KOPT-K1 (cell line): ENCODE data around the gene FGR.

Experiments
- H3K27ac ChIP-seq: fragments of 200-600 bp; sonication (generic); 2 replicates; pipeline ENCODE4 v1.5.1; 2016; ENCODE audit warnings: antibody characterized with exemption, mild to moderate bottlenecking, low read depth, low read length; ENCODE audit not compliant: poor library complexity, severe bottlenecking
- H3K36me3 ChIP-seq: fragments of 200-600 bp; sonication (generic); 2 replicates; pipeline ENCODE4 v1.5.1; 2017; ENCODE audit warnings: antibody characterized with exemption, mild to moderate bottlenecking, low read length, moderate library complexity; ENCODE audit not compliant: insufficient read depth
- H3K9me3 ChIP-seq: fragments of 200-600 bp; sonication (generic); 2 replicates; pipeline ENCODE4 v1.5.1; 2017; ENCODE audit warnings: antibody characterized with exemption, low read length, mild to moderate bottlenecking; ENCODE audit not compliant: insufficient read depth, poor library complexity, severe bottlenecking

The FGR gene

DNA sequence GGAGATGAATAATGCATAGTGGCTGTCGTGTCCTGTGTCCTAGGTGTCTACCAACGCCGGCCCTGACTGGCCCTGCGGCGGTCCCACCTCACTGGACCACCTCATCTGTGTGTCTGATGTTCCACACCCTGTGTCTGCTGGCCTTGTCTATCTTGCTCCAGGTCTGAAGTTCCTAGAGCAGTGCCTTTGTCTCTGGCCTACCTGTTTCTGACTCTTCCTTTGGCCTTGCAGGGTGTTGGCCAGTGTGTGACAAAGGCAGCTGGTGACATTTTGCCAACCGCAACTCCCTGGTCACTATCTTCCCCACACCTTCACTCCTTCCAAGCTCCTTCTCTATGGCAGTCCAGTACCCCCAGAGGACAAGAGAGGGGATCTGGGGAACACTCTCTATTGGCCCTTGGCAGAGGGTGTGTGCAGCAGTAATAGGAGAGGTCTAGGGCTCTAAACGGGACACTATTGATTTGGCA lies 29.7 kb downstream of the FGR start:
- Histone ChIP-seq H3K27ac (no peak overlapping the region), H3K9me3 (no peaks in the 10 kb centered on the region), H3K36me3 (no peaks in the 10 kb centered on the region)

DNA sequence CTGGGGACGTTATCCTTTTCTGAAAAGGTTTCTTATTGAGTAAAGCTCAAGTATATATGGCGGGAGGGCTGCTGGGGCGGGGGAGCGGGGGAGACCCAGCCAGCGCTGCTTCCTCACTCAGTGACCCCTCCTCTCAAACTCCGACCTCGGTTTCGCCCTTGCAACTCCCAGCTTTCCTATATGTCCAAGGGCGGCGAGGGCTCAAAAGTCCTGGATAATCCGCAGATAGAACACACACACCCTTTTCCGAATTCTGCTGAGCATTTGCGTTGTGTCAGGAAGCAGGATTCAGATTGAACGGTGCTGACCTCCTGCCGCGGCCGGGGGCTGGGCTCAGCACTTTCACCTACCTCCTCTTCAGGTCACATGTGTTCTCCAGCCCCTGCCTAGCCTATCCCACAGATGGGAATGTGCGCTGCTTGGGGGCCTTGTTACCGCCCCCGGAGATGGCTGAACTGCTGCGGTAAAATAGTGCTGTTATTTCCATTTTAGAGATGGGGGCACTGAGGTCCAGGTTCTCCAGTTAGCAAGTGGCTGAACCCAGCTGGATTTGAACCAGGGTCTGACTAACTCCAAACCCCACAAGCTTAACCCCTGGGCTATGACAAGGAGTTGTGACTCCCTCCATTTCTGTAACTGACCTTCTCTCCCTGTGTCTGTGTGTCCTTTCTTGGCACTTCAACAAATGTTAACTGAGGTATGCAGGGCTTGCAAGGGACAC lies 30.2 kb downstream of the FGR start:
- no peaks in the 10 kb centered on the region for H3K9me3 ChIP-seq
- H3K36me3 ChIP-seq, result no peaks in the 10 kb centered on the region
- no peak overlapping the region for H3K27ac ChIP-seq

DNA sequence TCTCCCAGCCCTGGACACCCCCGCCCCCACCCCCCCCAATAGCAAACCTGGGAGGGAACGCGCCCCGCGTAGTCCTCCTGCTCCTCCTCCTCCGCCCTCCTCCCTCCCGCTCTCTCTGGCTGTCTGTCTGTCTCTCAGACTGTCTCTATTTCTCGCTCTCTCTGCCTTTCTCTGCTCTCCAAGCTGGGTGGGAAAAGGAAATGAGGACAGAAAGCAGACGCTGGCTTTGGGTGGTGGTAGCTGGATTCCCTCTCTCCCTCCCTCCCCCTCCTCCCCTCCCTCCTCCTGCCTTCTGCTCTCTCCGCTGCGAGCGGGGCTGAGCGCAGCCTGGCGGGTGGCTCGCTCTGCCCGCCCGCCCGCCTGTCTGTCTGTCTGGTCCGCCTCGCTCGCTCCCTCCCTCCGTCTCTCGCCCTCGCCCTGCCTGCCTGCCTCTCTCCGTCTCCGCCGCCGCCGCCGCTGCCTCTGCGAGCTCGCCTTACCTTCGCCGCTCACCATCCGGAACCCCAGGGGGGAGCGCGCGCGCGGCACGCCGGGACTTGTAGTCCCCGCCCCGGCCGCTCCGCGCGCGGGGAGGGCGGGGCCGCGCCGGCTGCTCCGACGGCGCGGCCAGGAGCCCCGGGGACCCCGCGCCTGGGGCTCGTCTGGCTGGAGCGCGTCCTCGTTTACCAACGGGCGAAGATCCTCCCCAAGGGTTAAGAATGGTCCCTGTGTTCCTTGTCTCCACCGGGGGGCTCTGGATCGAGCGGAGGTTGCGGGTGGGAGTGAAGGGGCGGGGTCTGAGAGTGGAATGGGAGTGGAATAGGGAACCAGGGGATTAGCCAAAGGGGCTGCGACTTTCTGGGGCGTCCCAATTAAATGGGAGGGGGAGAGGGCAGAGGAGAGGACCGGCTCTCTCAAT lies 31.1 kb downstream of the FGR start, which contains the start of gene AHDC1:
TSS of gene AHDC1 (minus strand) at position 464 of the 898 bp plus-strand sequence. CDS start 52,029 bp downstream, outside the sequence.
- H3K36me3 ChIP-seq, result no peaks in the 10 kb centered on the region
- no peaks in the 10 kb centered on the region for H3K9me3 ChIP-seq
- H3K27ac ChIP-seq, result peak within 1 kb of the TSS; percentile 70

DNA sequence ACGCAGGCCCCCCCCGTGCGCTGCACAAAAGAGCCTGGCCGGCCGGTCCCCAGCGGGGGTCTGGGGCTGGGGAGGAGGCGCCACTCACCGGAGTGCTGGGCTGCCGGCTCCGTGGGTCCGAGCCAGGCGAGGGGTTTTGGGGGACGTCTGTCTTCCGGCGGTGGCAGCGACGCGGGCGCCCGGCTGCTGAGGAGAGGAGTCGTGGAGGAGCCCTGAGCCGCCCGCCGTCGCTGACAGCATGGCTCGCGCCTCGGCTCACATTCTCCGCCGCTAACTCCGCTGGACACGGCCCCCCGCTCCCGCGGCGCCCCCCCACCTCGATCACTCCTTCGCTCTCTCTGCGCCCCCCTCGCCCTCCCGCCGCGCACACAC lies 31.7 kb downstream of the FGR start:
- Histone ChIP-seq H3K36me3 (no peaks in the 10 kb centered on the region), H3K9me3 (no peaks in the 10 kb centered on the region), H3K27ac (peak overlapping the region; percentile 70)

DNA sequence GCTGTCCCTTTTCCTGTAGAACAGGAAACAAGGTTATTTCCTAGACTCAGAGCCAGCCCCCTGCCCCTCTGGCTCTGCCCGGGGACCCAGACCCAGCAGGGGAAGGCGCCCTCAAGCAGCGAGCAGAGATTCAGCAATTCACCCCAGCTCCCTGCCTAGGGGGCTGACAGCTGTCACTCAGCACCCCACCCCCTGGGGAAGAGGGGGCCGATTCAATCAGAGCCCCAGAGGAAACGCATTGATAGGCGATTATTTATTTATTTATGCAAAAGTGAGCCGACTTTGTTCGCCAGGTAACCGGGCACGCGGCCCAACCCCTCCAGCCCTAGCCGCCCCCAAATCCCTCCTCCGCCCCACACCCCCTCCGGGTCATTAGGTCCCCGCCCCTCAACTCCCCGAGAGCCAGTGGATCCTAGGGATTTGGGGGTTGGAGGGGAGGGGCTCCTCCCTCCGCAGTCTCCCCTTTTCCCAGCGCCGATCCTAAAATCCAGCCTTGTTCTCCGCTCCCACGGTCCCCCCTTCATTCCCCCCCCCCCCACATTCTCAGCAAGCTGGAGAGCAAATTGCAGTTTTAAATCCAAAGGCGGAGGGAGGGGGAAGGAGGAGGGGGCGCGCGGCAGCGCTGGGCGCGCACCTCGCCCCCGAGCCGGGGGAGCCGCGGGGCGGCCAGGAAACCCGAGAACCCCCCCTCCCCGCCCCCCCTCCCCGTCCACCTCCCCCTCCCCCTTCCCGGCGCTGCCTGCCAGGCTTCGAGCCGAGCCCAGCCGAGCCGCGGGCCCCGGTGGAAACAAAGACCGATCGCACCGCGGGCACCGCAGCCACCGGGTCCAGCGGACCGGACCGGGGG lies 32.3 kb downstream of the FGR start:
- peak overlapping the region; percentile 70 for H3K27ac ChIP-seq
- no peaks in the 10 kb centered on the region for H3K9me3 ChIP-seq
- H3K36me3 ChIP-seq, result no peaks in the 10 kb centered on the region

DNA sequence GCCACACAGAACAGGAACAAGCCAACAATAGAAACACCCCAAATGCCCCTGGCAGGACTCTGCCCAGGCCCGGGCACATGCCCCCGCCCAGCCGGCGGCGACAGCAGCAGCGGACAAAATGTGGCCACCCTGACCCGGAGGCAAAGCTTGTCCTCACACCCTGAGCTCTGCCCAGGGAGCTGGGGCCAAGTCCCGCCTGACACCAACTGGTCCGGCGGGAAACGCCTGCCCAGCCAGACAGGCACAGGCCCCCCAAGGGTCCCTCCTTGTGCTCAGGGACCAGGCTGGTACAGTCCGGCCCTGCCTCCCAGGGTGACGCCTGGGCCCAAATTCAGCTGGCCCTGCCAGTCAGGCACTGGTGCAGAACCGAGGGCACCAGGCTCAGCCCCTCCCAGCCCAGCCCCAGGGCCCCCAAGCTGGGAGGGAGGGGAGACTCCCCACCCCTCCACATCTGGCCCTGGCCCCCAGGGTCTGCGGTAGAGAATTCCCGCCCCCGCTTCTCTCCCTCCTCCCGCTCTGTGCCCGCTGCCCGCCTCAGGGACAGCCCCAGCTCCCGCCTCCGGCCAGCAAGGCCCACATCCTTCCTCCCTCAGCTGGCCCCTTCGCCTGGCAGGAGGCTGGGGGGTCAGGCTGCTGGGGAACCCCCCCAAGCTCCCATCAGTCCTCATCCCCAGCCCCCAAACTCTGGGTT lies 33.1 kb downstream of the FGR start:
- Histone ChIP-seq H3K9me3 (no peaks in the 10 kb centered on the region), H3K36me3 (no peaks in the 10 kb centered on the region), H3K27ac (peak overlapping the region; percentile 70)

DNA sequence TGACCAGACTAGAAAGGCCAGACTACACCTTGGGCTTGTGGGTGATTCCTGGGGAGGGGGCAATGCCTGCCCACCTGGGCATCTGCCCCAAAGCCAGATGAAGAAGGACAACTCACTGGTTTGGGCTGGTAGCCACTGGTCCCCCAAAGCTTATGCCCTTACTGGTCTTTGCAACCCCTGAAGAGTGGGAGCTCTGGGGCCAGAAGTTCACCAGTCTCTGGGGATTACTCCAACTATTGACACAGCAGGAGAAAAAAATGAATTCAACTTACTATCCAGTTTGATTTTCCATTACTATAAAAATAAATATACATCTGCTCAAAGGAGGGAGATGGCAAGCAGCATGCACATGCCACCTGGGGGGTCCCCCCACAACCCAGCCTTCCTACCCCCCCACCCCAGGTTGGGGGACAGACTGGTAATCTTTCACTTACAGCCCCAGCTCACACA lies 33.6 kb downstream of the FGR start:
- H3K36me3 ChIP-seq, result no peaks in the 10 kb centered on the region
- H3K9me3 ChIP-seq, result no peaks in the 10 kb centered on the region
- H3K27ac ChIP-seq, result peak overlapping the region; percentile 71

DNA sequence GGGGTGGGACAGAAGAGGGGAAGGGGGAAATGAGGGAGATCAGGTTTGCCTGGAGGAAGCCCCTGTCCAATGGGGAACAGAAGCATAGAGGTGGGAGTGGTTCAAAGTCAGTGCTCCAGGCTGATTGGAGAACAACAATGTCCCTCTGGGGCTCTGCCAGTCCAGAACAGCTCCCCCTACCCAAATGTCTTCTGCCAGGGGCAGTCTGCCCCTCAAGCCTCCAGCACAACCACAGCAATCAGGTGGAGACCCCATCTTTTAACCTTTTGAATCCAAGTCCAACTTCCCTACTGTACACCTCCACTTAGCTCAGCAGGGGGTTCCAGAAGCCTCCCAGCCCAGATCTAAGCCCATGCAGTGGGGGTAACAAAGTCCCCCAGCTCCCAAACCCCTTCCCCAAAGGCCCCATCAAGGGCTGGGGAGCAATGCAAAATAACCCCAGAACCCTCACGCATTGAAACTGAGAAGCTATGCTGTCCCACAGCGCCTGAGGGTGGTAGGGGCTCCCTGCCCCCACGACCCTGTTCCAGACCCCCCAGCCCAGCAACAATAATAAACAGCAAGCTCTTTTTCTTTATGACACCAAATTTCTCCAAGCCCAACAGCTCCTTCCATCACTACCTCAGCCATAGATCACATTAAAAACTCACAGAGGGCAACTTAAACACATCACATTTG lies 34.3 kb downstream of the FGR start:
- H3K36me3 ChIP-seq, result no peaks in the 10 kb centered on the region
- no peaks in the 10 kb centered on the region for H3K9me3 ChIP-seq
- peak overlapping the region; percentile 71 for H3K27ac ChIP-seq

DNA sequence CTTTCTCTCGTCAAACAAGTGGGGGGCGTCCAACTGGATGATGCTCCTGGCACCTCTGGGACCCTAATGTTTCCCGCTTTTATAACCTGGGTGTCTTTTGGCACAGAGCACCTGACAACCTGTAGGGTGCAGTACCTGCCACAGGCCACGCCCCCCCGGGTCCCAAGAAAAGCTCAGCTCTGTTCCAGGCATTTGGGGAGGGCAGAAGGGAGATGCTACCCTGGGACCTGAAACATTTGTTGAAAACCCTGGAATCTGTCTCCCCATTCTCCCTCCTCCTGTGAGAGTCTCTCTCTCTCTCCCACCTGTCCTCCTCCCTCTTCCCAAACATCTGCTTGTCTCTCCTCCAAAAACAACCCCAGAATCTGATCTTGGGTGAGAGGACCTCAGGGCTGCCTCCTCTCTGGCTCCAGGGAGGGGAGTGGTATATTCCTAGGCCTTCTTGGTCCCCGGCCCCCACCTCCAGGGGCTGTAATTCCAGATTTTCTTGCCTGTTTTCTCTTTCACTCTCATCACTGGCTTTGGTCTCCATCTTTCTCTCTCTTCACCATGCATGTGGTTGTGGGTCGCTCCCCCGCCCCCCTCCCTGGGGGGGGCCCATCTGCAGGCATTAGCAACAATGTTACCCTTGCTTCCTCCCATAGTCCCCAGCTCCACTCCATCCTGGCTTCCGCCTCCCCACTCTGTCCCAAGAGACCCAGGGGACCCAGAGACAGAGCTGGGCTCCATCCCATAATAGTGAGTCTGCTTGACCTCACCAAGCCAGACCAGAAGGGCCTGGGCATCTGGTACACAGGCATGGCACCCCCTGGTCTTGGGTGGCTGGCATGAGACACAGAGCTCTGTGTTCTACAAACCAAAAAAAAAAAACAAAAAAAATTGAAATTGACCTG lies 35.1 kb downstream of the FGR start:
- H3K9me3 ChIP-seq, result no peaks in the 10 kb centered on the region
- no peaks in the 10 kb centered on the region for H3K36me3 ChIP-seq
- H3K27ac ChIP-seq, result peak overlapping the region; percentile 71

DNA sequence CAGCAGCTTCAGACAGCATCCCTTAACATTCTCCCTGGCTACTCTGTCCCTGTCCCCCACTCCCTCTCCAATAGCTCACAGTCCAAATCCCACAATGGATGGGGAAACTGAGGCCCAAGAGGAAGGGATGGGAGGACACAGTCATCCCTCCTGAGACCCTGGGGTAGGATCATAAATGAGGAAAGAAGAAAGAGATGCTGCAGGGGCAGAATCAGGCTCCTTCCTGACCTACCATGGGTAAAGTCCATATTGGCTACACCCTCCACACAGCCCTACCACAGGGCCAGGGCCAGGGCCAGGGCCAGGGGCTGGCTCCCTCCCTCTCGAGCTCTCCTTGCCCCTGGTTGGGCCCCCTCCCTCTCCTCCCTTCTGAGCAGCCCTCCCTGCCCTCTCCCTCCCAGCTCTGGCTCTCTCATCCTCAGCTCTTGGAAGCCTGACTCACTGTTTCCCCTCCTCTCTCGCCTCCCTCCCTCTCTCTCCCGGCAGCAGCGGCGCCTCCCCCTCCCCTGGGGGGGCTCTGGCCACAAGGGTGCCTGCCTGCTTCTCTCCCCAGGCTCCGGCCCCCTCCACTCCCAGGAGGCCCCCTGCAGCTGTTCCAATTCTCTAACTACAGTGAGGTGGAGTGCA lies 36.0 kb downstream of the FGR start:
- Histone ChIP-seq H3K27ac (peak overlapping the region; percentile 71), H3K9me3 (no peaks in the 10 kb centered on the region), H3K36me3 (no peaks in the 10 kb centered on the region)

DNA sequence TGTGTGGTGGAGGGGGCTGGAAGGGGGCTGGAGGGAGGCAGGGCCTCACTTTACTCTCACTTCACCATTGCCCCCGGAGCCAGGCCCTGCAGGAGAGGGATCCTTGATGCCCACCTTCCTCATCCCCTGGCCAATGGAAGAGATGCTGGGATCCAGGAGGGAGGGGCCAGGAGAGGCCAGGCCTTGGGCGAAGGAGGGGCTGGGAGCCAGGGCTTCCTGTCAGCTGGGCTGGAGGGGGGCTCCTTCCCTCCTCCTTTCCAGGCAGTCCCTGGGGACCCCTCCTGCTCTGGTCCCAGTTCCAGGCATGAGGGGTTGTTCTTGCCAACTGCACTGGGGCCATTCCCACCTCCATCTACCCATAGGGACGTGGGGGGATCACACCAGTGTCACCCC lies 36.7 kb downstream of the FGR start:
- Histone ChIP-seq H3K9me3 (no peaks in the 10 kb centered on the region), H3K27ac (peak overlapping the region; percentile 71), H3K36me3 (no peaks in the 10 kb centered on the region; the same call in 1 of the 2 replicates)

DNA sequence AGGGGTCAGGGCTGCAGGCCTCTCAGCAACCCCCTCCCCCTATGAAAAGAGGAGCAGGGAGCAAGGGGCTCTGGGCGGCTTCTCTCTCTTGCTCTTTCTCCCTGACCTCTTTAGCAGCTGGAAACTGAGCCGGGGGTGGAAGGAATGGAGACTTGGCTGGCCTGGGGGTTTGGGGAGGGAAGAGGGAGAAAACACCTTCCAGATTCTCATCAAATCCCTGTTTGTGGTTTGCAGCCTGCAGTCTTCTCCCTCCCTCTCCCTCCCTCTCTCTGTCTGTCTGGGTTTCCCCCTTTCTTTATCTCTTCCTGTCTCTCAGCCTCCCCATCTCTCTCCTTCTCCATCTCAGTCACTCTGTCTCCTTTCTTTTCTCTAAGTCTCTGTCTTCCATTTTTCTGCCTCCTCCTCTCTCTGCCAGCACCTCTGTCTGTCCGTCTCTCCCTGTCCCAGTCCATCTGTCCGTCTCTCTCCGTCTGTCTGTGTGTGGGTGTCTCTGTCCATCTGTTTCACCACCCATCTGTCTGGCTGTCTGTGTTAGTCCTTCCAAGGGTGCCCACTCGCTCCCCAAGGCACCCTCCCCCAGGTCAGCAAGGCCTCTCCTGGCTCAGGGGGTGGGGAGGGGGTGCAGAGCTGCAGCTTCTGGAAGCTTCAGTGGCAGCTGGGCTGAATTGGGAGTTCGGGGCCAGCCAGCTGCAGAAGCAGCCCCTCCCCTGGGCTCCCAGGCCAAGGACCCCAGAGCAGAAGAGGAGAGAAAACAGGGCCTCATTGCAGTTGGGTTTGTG lies 37.3 kb downstream of the FGR start:
- Histone ChIP-seq H3K9me3 (no peaks in the 10 kb centered on the region), H3K36me3 (no peaks in the 10 kb centered on the region; the same call in 1 of the 2 replicates), H3K27ac (peak overlapping the region; percentile 71)
